ENCODE results near the gene SLC25A40.
"Not testable (repeated sequence)": the region's sequence is repeated elsewhere in the genome, so short reads cannot be mapped to it uniquely, and the experiment has no call there.

SLC25A40 gene

GRCh38 chr7:87872346-87872745 is 3.8 kb downstream of the SLC25A40 start:
- no peak for DNase-seq (ENCODE audit: low spot score)

DNA sequence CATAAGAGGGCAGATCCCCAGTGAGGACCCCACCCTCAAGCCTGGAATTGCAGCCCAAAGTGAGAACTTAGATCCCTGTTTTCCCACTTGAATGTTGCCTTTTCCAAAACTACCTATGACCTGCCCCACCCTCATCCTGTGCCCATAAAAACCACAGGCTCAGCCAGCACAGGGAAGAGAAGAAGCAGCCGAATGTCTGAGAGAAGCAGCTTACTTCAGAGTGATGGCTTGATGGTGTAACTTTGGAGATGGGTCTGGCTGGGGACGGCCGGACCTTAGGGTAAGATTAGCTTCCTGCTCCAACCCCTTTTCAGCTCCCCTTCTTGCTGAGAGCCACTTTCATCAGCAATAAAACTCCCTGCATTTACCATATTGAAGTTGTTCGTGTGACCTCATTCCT is 5.7 kb downstream of the SLC25A40 start:
- DNase-seq (ENCODE audit: low spot score), result no peak

DNA sequence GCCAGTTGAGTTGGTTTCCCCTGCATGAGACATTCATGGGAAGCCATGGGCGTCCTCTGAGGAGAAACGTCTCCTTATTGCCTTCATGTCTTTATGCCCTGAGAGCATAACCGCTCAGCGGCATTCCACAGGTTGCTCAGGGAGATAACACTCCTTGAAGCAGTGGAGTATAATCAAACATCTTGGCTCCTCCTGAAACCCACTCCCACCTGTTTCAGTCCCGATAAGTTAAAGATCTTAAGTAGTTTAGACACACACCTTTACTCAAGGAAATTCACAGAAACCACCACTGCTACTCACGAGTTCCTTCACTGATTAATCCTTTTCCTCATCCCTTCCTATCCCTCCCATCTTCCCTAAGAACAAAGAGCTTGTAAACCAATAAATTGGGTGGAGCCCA is 9.6 kb downstream of the SLC25A40 start:
- DNase-seq (ENCODE audit: low spot score), result not testable (repeated sequence)

- no peak for DNase-seq (ENCODE audit: low spot score)
Observed at GRCh38 chr7:87866089-87866488, 10.1 kb downstream of the SLC25A40 start.

DNA sequence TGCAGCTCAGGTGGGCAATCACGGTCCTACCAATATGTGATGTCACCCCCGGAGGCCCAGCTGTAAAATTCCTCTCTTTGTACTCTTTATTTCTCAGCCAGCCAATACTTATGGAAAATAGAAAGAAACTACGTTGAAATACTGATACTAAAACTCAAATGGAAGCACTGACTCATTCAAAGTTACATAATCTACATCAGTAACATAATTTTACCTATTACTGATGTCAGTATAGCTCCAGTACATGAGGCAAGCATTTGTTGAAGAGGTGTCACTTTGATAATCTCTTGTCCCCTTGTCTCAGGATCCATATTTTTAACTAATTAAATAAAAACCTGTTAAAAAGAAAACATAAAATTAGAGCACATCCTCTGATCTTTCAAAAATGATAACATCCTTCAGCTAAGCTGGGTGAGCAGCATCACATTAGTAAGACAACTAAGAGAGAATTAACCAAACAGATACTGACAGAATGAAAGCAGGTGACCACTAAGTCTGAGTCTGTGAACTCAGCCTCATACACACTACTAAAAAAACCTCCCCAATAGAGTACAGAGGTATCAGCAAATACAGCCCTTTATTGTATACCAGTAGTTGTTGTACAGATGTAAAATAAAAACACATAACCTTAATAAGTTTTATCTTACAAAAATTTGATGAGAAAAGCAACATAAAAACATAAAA is 17.6 kb downstream of the SLC25A40 start:
- no peak for DNase-seq (ENCODE audit: low spot score)

DNA sequence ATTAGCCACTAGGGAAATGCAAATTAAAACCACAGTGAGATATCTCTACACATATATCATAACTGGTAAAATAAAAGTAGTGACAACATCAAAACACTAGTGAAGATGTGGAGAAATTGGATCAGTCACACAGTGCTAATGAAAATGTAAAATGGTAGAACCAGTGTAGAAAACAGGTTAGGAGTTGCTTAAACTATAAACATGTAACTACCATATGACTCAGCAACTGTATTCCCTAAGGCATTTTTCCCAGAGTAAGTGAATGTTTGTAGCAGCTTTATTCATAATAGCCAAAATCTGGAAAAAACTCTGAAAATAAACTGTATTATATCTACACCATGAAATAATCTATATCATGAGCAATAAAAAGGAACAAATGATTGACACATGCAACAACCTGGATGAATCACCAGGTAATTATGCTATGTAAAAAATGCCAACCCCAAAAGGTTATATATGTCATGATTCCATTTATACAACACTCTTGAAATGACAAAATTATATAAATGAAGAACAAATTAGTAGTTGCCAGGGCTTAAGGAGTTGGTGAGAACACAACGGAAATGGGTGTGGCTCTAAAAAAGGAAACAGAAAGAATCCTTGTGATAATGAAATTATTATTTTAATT is 22.8 kb downstream of the SLC25A40 start:
- DNase-seq (ENCODE audit: low spot score), result no peak

- no peak for DNase-seq (ENCODE audit: low spot score)
Observed at GRCh38 chr7:87852306-87852705, 23.9 kb downstream of the SLC25A40 start.

- DNase-seq (ENCODE audit: low spot score), result no peak
Observed at GRCh38 chr7:87850836-87851593, 25.1 kb downstream of the SLC25A40 start.

DNA sequence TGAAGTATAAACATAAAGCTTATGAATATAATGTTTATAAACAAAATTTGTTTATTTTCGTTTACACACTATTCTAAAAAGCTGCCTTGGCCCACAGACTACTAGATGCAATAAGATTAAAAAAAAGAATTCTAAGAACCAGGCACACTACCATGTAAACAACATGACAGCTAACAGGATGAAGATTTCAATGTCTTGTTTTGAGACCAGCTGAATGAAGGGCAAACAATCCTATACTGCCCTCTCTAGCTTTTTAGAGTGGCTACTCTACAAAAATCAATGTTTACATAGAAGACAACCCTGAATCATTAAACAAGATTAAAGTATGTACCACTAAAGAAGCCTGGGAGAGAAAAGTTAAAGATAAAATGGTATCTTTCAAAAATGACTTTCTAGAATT is 38.6 kb downstream of the SLC25A40 start:
- no peak for DNase-seq (ENCODE audit: low spot score)

DNA sequence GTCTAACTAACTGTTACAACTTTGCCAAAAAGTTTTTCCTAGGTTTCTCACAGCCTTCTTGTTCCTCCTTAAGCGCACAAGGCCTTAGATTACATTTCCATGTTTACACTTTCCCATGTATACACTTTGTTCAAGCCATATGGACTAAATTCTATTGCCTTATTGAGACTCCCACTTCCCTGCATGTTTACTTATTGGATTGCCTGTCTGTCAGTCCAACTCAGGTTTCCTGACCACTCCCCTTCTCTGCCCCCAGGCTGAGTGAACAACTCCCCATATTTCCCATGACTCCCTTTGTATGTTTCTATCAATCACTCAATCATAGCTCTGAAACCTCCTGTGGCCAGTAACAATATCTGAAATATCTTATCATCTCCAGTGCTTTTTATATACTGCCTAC is 43.0 kb downstream of the SLC25A40 start:
- no peak for DNase-seq (ENCODE audit: low spot score)

DNA sequence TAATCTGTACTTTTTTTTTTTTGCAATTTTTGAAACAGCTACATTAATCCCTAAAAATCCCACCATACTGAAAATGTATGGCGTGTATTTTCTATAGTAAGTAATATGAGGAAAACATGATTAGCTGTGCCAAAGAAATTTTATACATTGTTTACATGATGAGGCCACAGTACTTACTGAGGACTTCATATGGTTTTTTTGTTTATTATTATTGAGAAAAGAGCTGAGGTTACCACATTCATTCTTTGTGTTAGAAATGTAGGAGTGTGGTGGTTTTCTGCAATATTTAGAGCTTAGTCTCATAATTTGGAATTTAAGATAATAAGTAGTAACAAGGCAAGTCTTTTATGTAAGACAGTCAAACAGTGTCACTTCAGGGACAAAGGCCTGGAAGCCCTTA is 45.1 kb downstream of the SLC25A40 start:
- no peak for DNase-seq (ENCODE audit: low spot score)

DNA sequence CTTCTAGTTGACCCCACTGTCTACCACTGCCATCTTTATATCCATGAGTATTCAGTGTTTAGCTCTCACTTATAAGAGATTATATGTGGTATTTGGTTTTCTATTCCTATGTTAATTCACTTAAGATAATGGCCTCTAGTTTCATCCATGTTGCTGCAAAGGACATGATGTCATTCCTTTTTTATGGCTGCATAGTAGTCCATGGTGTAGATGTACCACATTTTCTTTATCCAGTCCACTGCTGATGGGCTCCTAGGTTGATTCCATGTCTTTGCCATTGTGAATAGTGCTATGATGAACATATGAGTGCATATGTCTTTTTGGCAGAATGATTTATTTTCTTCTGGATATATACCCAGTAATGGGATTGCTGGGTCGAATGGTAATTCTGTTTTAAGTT is 47.8 kb downstream of the SLC25A40 start:
- not testable (repeated sequence) for DNase-seq (ENCODE audit: low spot score)

- DNase-seq (ENCODE audit: low spot score), result not testable (repeated sequence)
Observed at GRCh38 chr7:87825369-87825768, 50.8 kb downstream of the SLC25A40 start.

GRCh38 chr7:87822056-87822455 is 54.1 kb downstream of the SLC25A40 start:
- DNase-seq (ENCODE audit: low spot score), result not testable (repeated sequence)

GRCh38 chr7:87818336-87818735 is 57.8 kb downstream of the SLC25A40 start:
- no peak for DNase-seq (ENCODE audit: low spot score)

DNA sequence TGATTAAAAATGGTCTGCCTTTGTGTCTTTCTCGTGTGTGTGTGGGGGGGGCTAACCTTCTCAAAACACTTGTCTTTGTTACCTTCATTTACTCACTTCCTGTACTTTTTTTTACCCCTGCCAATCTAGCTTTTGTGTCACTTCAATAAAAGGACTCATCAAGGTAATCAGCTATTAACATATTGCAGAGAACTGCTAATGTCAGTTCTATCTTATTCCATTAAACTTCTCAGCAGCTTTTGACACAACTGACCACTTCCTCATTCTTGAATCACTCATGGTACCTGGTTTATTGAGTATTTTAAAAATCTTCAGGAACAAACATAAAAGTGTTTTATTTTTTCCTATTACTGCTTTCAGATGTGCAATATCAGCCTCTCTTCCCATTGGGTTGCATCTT is 59.8 kb downstream of the SLC25A40 start:
- no peak for DNase-seq (ENCODE audit: low spot score)

DNA sequence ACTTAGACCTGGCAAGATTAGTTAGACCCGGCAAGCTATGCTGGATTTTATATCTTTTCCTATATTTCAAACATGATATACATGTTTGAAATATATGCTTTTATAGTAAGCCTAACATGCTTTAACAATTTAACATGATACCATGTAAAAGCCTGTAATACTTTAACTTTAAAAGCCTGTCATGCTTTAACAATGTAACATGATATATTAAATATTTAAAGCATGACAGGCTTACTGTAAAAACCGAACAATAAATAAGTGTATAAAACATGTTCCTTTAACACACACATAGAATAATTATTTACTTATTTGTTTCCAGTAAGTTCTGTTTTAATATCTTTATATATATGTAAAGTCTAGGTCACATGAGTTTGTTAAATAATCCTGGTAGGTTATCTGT is 65.4 kb downstream of the SLC25A40 start:
- DNase-seq (ENCODE audit: low spot score), result no peak

GRCh38 chr7:87810130-87810529 is 66.0 kb downstream of the SLC25A40 start:
- no peak for DNase-seq (ENCODE audit: low spot score)

GRCh38 chr7:87806150-87806549 is 70.0 kb downstream of the SLC25A40 start:
- no peak for DNase-seq (ENCODE audit: low spot score)

GRCh38 chr7:87797798-87798403 is 78.3 kb downstream of the SLC25A40 start:
- DNase-seq (ENCODE audit: low spot score), result no peak

DNA sequence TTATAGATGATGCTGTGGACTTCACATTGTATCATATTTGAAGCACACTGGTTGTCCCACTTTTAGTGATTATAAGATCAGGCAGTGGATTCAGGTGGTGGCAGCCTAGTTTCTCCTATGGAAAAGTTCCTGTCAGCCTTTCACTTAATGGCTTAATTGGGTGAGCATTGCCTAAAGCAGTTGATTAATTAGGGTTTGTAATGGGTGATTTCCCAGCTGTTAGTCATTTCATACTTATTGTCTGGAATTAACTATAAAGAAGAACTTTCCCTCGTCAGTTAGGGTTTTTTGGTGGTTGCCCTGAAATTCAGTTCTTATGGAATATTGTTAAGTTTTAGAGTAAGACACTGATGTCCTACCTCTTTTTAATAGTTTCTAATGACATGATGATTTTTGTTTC is 78.8 kb downstream of the SLC25A40 start:
- DNase-seq (ENCODE audit: low spot score), result no peak

DNA sequence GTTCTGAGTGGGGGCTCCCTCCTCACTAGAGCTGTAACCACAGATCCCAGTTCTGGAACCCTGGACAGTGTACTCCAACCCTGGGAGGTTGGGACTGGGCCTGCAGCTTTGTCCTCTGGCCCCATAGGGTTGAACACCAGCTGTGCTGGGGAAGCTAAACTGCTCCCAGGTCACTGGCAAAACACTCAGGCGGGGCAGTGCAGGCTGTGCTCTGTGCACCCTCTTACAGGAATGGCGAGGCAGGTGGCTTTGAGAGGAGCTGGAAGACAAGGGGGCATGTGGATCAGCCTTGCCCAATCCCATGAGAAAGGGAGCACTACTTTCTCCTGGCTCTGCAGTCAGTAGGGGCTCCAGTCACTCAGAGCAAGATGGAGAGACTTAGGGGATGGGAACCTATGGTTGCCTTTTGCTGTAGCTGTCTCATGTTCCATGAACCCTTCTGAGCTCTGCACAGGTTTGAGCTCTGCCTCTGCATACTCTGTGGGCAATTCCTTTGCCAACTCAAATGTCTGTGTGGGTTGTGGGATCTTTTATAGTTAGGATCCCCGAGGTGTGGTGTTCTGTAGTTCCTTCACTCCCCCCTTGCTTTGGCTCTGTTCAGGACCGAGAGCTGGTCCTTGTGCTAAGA is 90.7 kb downstream of the SLC25A40 start:
- no peak for DNase-seq (ENCODE audit: low spot score)
